Tibial nerve (tissue), 4 donors: ENCODE measurements around the gene CALHM2. TPM values are rescaled to one million over a fixed set of nuclear protein-coding genes. Genes with fewer than 3 reads are reported as not detected.

Source experiments
- DNase-seq, 2 donors: peaks; one replicate each; pipeline ENCODE4 v3.0.0-alpha.2; 2019; ENCODE audit warnings: low spot score in 2 of 2
- H3K27ac ChIP-seq, 4 donors: fragments of 200-600 bp; sonication (generic) in 3 of 4; one replicate each; pipeline ENCODE4 v1.5.1; 2017 to 2019; ENCODE audit warnings: mild to moderate bottlenecking in 1 of 4
- H3K27me3 ChIP-seq, 2 donors: fragments of 200-600 bp; sonication (generic) in 1 of 2; one replicate each; pipeline versions ENCODE4 v1.5.1 to v1.6.0; 2017 to 2019
- H3K36me3 ChIP-seq, 3 donors: fragments of 200-600 bp; sonication (generic); one replicate each; pipeline ENCODE4 v1.5.1; 2018 to 2019
- H3K4me1 ChIP-seq, 4 donors: fragments of 200-600 bp; sonication (generic) in 3 of 4; one replicate each; pipeline ENCODE4 v1.5.1; 2017 to 2019
- H3K4me3 ChIP-seq, 4 donors: fragments of 200-600 bp; sonication (generic) in 3 of 4; one replicate each; pipeline ENCODE4 v1.5.1; 2017 to 2019; ENCODE audit warnings: mild to moderate bottlenecking in 1 of 4, moderate library complexity in 1 of 4
- H3K9me3 ChIP-seq, 4 donors: fragments of 200-600 bp; sonication (generic) in 3 of 4; one replicate each; pipeline ENCODE4 v1.5.1; 2017 to 2019
- EP300 ChIP-seq, 2 donors: sonication (generic); formaldehyde crosslinking; IDR thresholded peaks; one replicate each; pipeline ENCODE4 v1.6.1; 2017; ENCODE audit warnings: antibody characterized with exemption in 2 of 2, mild to moderate bottlenecking in 1 of 2
- POLR2A ChIP-seq, 2 donors: fragments of 450-650 bp; IDR thresholded peaks; one replicate each; pipeline ENCODE4 v1.6.1; 2017; ENCODE audit warnings: antibody characterized with exemption in 2 of 2, mild to moderate bottlenecking in 2 of 2, moderate library complexity in 2 of 2
- WGBS, 2 donors: methylation state at CpG; one replicate each; pipeline ENCODE4 v1.1.5; 2018; 5-methylcytosine and 5-hydroxymethylcytosine counted together
- total RNA-seq, 4 donors: library from RNA; depleted of rRNA; stranded (reverse); fragments of >200 nt; gene quantifications; one replicate each; pipeline ENCODE4 v1.1.0, GENCODE V29; 2016
- TF ChIP-seq, protein P1 (sequence below), 5 experiments: fragments of 200-600 bp in 3 of 5; fragments of 450-650 bp in 2 of 5; sonication (generic) in 3 of 5; IDR thresholded peaks; one replicate each; pipeline ENCODE4 v1.5.1; 2016 to 2019; ENCODE audit warnings: antibody characterized with exemption in 5 of 5, mild to moderate bottlenecking in 3 of 5, moderate library complexity in 2 of 5

Gene CALHM2
- total RNA-seq, 4 donors from 2014 or later = 61.4 to 119 (median 65.6) TPM

DNA sequence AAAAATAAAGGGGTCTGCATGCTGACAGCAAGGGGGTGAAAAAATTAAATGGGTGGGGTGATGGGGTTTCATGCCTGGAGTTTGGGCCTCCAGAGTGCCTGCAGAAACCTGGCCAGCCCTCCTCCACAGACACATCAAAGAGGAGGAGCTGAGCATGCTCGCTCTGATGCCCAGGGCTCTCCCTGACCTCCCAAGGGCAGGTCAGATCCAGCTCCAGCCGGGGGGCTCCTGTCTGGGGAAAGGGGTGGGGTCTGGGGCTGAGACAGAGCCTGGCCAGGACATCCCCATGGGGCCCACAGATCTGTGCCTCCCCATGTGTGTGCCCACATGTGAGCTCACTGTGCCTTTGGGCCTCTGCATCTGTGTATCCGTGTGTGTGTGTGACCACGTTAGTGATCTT, 7.4 kb upstream of the CALHM2 start:
- TF ChIP-seq, protein P1, sequence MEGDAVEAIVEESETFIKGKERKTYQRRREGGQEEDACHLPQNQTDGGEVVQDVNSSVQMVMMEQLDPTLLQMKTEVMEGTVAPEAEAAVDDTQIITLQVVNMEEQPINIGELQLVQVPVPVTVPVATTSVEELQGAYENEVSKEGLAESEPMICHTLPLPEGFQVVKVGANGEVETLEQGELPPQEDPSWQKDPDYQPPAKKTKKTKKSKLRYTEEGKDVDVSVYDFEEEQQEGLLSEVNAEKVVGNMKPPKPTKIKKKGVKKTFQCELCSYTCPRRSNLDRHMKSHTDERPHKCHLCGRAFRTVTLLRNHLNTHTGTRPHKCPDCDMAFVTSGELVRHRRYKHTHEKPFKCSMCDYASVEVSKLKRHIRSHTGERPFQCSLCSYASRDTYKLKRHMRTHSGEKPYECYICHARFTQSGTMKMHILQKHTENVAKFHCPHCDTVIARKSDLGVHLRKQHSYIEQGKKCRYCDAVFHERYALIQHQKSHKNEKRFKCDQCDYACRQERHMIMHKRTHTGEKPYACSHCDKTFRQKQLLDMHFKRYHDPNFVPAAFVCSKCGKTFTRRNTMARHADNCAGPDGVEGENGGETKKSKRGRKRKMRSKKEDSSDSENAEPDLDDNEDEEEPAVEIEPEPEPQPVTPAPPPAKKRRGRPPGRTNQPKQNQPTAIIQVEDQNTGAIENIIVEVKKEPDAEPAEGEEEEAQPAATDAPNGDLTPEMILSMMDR (IDR thresholded peaks at IDR 0.05) = no peak
- TF ChIP-seq POLR2A (IDR thresholded peaks at IDR 0.05) (no peak), EP300 (IDR thresholded peaks at IDR 0.05) (no peak)
- Histone ChIP-seq H3K4me3 (no peak overlapping the region), H3K27me3 (no peaks in the 10 kb centered on the region), H3K9me3 (no peaks in the 10 kb centered on the region), H3K27ac (no peak overlapping the region), H3K4me1 (no peaks in the 10 kb centered on the region), H3K36me3 (peaks cover 0 to 3% (median 0%) of the 10 kb centered on the region in 3 donors)
- DNase-seq = no peak
- WGBS, 2 donors = 27 to 50% methylated on average over 2 to 4 of the region's 4 CpGs

DNA sequence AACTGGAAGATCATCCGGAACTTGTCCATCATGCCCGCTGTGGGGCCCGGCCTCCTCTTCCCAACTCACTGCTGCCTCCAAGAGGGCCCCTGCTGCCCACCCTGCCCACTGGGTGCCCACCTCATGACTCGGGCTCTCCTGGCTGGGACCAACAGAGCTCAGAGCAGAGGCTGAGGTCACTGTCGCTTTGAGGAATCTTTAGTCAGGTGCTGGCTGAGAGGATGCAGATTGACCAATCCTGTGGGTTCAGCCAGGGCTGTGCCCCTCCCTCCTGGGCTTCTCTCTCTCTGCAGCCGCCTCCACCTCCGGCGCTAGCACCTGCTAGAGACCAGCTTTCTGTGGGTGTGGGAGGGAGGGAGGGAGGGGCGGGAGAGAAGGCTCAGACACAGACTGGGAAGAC, 6.5 kb upstream of the CALHM2 start, which contains the start of gene CALHM1:
Gene CALHM1, minus strand, starts transcription at position 181 of the 400 bp plus-strand sequence. Its CDS starts 149 bp downstream, at position 32.
- Histone ChIP-seq H3K4me1 (no peaks in the 10 kb centered on the region), H3K36me3 (peaks cover 0 to 3% (median 0%) of the 10 kb centered on the region in 3 donors), H3K4me3 (no peak within 1 kb of the TSS), H3K9me3 (no peaks in the 10 kb centered on the region), H3K27me3 (no peaks in the 10 kb centered on the region), H3K27ac (no peak within 1 kb of the TSS)
- TF ChIP-seq POLR2A (IDR thresholded peaks at IDR 0.05) (no peak), EP300 (IDR thresholded peaks at IDR 0.05) (no peak)
- TF ChIP-seq, protein P1 (IDR thresholded peaks at IDR 0.05) = no peak
- 59 to 60% methylated on average over 6 to 8 of the region's 9 CpGs for WGBS, 2 donors
- no peak for DNase-seq

DNA sequence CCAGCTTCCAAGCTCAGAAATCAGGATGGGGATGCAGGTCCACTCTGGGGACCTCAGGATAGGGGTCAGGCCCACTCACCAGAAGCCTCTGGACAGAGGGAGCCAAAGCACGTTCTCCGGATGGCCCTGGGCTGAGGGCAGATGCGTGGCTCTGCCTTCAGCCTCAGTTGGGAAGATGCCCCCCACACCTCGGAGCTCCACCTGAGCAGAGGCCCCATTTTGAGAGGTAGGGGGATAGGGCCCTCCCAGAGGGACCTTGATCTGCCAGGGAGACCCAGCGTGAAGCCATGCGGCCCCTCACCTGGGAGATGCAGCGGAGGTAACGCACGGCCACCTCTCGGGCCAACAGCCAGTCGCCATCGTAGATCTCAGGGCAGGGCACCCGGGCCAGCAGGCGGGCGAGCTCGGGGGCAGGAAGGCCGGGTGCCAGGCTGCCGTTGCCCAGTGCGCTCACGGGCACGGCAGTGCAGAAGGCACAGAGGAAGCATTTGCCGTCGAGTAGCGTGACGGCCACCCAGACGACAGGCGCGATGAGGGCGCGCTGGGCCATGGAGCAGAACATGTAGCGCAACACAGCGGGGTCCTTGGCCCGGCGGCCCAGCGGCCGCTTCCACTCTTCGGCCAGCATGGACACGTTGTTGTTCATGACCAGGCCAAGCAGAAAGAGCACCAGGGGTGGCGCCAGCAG, 5.9 kb upstream of the CALHM2 start:
- Histone ChIP-seq H3K27ac (no peak overlapping the region), H3K9me3 (no peaks in the 10 kb centered on the region), H3K27me3 (no peaks in the 10 kb centered on the region), H3K4me3 (no peak overlapping the region), H3K36me3 (peaks cover 0 to 3% (median 0%) of the 10 kb centered on the region in 3 donors), H3K4me1 (peaks cover 0 to under 1% (median 0%) of the 10 kb centered on the region in 4 donors)
- 94 to 96% methylated on average over 23 to 38 of the region's 39 CpGs for WGBS, 2 donors
- TF ChIP-seq EP300 (IDR thresholded peaks at IDR 0.05) (no peak), POLR2A (IDR thresholded peaks at IDR 0.05) (no peak)
- TF ChIP-seq, protein P1 (IDR thresholded peaks at IDR 0.05) = no peak
- no peak for DNase-seq

DNA sequence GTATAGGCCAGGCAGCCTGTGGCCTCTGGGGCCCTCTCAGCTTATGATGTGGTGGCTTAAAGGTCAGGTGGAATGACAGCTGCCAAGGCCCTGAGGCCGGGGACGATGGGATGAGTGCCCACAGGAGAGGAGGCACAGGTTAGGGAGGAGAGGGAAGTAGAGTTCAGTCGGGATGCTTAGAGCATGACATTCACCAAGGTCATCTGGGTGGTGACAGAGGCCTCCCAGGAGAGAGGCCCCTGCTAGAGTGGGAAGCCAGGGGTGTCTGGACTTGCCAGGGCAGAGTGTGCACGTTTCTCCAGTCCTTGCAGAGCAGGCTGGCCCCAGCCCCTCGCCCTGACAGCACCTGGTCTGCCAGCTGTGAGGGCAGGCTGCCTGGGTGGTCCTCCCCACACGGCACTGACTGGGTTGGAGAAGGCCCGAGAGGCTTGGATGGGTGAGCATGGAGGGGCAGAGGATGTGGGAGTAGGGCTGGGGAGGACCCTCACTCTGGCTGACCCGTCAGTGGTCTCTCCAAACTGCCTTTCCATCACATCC, 5.1 kb upstream of the CALHM2 start:
- Histone ChIP-seq H3K4me3 (no peak overlapping the region), H3K4me1 (peaks cover 0 to 8% (median 6%) of the 10 kb centered on the region in 4 donors), H3K9me3 (no peaks in the 10 kb centered on the region), H3K27ac (no peak overlapping the region), H3K36me3 (no peaks in the 10 kb centered on the region), H3K27me3 (no peaks in the 10 kb centered on the region)
- DNase-seq = no peak
- 73% methylated on average over 8 of the region's 8 CpGs for WGBS, 2 donors
- TF ChIP-seq, protein P1 (IDR thresholded peaks at IDR 0.05) = no peak
- TF ChIP-seq POLR2A (IDR thresholded peaks at IDR 0.05) = no peak
- TF ChIP-seq EP300 (IDR thresholded peaks at IDR 0.05) = no peak

DNA sequence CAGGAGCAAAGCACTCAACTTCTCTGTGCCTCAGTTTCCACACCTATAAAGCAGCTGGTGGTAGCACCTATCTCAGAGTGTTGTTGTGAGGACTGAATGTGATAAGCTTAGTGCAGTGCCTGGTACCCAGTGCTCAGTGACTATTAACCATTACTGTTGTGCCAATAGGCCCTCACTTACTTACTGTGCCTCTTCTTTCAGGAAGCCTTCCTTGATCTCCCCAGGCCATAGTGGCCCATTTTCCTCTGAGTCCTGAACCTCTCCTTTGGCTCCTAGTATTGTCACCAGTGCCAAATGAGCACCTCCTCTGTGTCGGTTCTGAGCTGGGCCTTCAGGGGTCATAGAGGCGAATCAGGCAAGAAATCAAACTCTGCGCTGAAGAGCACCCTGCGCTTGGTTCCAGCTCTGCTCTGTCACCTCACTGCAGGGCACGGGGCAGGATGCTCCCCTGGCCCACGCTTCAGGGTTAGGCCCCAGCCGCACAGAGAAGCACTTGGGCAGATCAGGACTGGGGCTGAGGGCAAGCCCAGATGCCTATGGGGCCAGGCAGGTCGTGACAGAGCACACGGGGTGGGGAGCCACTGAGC, 4.0 kb upstream of the CALHM2 start:
- DNase-seq = no peak
- no peak overlapping the region for H3K27ac ChIP-seq
- peaks cover 0 to 8% (median 7%) of the 10 kb centered on the region in 4 donors for H3K4me1 ChIP-seq
- no peaks in the 10 kb centered on the region for H3K27me3 ChIP-seq
- no peaks in the 10 kb centered on the region for H3K36me3 ChIP-seq
- TF ChIP-seq POLR2A (IDR thresholded peaks at IDR 0.05) = no peak
- TF ChIP-seq, protein P1 (IDR thresholded peaks at IDR 0.05) = no peak
- TF ChIP-seq EP300 (IDR thresholded peaks at IDR 0.05) = no peak
- 85 to 89% methylated on average over 9 of the region's 9 CpGs for WGBS, 2 donors
- H3K9me3 ChIP-seq = no peaks in the 10 kb centered on the region
- no peak overlapping the region for H3K4me3 ChIP-seq
